Measurements from ENCODE around the gene HP.

Gene HP

DNA sequence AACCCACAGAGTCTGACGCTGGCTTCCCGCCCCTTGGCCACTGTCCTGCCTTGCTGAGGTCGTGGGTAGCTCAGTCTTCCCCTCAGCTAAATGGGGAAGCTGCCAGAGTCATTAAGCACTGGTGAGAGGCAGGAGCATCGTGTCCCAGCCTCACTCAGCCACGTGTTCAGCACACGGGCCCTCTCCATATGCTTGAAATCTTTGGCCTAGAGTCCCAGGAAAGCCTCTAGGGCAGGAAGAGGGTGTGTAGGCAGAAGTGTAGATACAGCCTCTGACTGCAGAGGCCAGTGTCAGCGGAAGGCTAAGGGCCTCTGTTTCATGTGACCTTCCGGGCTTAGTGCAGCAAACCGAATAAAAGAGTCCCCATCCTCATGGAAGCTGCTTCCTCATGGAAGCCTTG is 41.7 kb upstream of the HP start:
- no peak overlapping the region for H3K4me2 ChIP-seq (ENCODE audit: insufficient read depth, low read length, poor library complexity, severe bottlenecking)
- H3K9ac ChIP-seq (ENCODE audit: low read depth, low read length, poor library complexity): no peak overlapping the region
- no peaks in the 10 kb centered on the region for H3K79me1 ChIP-seq (ENCODE audit: low read depth, low read length)
- H2AK5ac ChIP-seq (ENCODE audit: low read depth, low read length): no peak overlapping the region
- H3K36me3 ChIP-seq (replicated peaks in 1 of 2; ENCODE audit: control insufficient read depth in 2 of 2, insufficient read depth in 2 of 2, low read length in 2 of 2): peaks cover 19 to 63% of the 10 kb centered on the region in 2 donors
- no peak overlapping the region for H4K91ac ChIP-seq (ENCODE audit: low read depth, low read length, poor library complexity)
- H4K8ac ChIP-seq (ENCODE audit: low read depth, low read length): no peak overlapping the region
- H3K27me3 ChIP-seq (ENCODE audit: control insufficient read depth in 3 of 3, insufficient read depth in 3 of 3, low read depth in 1 of 3, low read length in 3 of 3): no peaks in the 10 kb centered on the region
- no peaks in the 10 kb centered on the region for H3K9me3 ChIP-seq (replicated peaks in 1 of 2; ENCODE audit: control insufficient read depth in 2 of 2, insufficient read depth in 1 of 2, low read depth in 1 of 2, low read length in 2 of 2)
- H3K14ac ChIP-seq (ENCODE audit: low read length): no peak overlapping the region
- peak overlapping the region in 1 of 2 donors; percentile 4 for H3K4me3 ChIP-seq (ENCODE audit: low read length in 2 of 2)
- no peak overlapping the region for H3K4ac ChIP-seq (ENCODE audit: low read length)
- peak overlapping the region; percentile 2 for H3K23ac ChIP-seq (ENCODE audit: low read depth, low read length, poor library complexity)
- H3K18ac ChIP-seq (ENCODE audit: low read length): no peak overlapping the region
- no peak overlapping the region for H3K27ac ChIP-seq (replicated peaks; ENCODE audit: low read length)
- no CpG with 5 or more reads among the region's 9 CpGs for WGBS, 2 donors (ENCODE audit: extremely low coverage in 2 of 2, insufficient read length in 2 of 2, insufficient replicate concordance in 1 of 2)
- no peak overlapping the region for H2BK120ac ChIP-seq (ENCODE audit: low read depth, low read length)
- DNase-seq (ENCODE audit: low spot score): no peak
- no peak overlapping the region for H2AFZ ChIP-seq (ENCODE audit: low read length)
- no peaks in the 10 kb centered on the region for H3K4me1 ChIP-seq (ENCODE audit: control insufficient read depth in 2 of 2, insufficient read depth in 1 of 2, low read depth in 1 of 2, low read length in 2 of 2)
- no peak overlapping the region for H2BK12ac ChIP-seq (ENCODE audit: low read length)
- no peak overlapping the region for H2BK15ac ChIP-seq (ENCODE audit: low read length)
- no peak overlapping the region for H2BK5ac ChIP-seq (ENCODE audit: low read length)

DNA sequence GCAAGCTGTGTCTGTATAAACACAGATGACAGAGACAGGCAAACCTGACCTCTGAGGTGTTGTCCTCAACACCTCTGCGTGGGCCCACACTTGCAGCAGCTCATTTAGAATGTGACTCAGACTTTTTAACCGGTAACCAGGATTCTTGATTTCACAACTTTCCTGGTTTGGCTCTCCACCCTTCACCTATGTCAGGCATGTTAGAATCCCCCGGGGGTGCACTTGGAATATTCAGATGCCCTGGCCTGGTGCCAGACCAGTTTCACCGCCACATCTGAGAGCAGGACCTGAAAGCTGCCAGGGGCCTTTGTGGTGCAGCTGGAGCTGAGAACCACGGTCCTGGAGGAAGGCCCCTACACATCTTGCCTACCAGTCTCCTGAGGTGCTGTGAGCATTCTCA is 40.9 kb upstream of the HP start:
- Histone ChIP-seq H3K4me1 (ENCODE audit: control insufficient read depth in 2 of 2, insufficient read depth in 1 of 2, low read depth in 1 of 2, low read length in 2 of 2) (no peaks in the 10 kb centered on the region), H4K8ac (ENCODE audit: low read depth, low read length) (no peak overlapping the region), H3K27ac (replicated peaks; ENCODE audit: low read length) (no peak overlapping the region), H2AK5ac (ENCODE audit: low read depth, low read length) (no peak overlapping the region), H4K91ac (ENCODE audit: low read depth, low read length, poor library complexity) (no peak overlapping the region), H3K4ac (ENCODE audit: low read length) (no peak overlapping the region), H3K9ac (ENCODE audit: low read depth, low read length, poor library complexity) (no peak overlapping the region), H3K4me3 (ENCODE audit: low read length in 2 of 2) (no peak overlapping the region), H3K9me3 (replicated peaks in 1 of 2; ENCODE audit: control insufficient read depth in 2 of 2, insufficient read depth in 1 of 2, low read depth in 1 of 2, low read length in 2 of 2) (no peaks in the 10 kb centered on the region), H3K36me3 (replicated peaks in 1 of 2; ENCODE audit: control insufficient read depth in 2 of 2, insufficient read depth in 2 of 2, low read length in 2 of 2) (peaks cover 20 to 69% of the 10 kb centered on the region in 2 donors), H2AFZ (ENCODE audit: low read length) (no peak overlapping the region), H3K14ac (ENCODE audit: low read length) (no peak overlapping the region), H3K27me3 (ENCODE audit: control insufficient read depth in 3 of 3, insufficient read depth in 3 of 3, low read depth in 1 of 3, low read length in 3 of 3) (no peaks in the 10 kb centered on the region), H3K23ac (ENCODE audit: low read depth, low read length, poor library complexity) (no peak overlapping the region), H3K4me2 (ENCODE audit: insufficient read depth, low read length, poor library complexity, severe bottlenecking) (no peak overlapping the region), H3K18ac (ENCODE audit: low read length) (no peak overlapping the region), H2BK120ac (ENCODE audit: low read depth, low read length) (no peak overlapping the region), H3K79me1 (ENCODE audit: low read depth, low read length) (no peaks in the 10 kb centered on the region), H2BK15ac (ENCODE audit: low read length) (no peak overlapping the region), H2BK5ac (ENCODE audit: low read length) (no peak overlapping the region), H2BK12ac (ENCODE audit: low read length) (no peak overlapping the region)
- no peak for DNase-seq (ENCODE audit: low spot score)
- no CpG with 5 or more reads among the region's 5 CpGs for WGBS, 2 donors (ENCODE audit: extremely low coverage in 2 of 2, insufficient read length in 2 of 2, insufficient replicate concordance in 1 of 2)

DNA sequence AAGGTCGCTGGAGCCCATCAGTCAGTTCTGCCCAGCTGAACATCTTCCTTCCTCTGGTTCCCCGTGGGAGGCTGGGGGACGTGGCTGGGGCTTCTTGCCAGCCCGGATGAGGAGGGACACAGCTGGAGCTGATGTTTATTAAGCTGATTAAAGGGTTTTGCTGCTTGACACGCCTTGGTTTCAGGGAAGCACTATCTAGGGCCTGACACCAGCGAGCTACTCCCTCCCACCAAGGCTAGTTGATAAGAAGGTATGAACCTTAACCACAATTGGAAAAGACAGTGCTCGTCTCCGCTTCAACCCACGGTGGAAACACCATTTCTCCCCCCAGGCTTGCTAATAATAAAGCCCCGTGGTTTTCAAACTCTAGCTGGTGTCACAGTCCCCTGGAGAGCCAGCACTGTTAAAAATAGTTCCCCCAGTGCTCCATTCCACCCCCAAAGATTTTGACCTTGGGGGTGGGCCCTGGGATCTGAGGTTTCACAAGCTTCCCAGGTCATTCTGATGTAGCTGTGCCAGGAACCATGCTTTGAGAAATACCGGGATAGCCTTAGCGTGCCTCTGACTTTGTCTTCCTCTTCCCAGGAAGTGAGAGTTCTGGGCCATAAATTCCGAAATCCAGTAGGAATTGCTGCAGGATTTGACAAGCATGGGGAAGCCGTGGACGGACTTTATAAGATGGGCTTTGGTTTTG is 40.3 kb upstream of the HP start:
- Histone ChIP-seq H3K14ac (ENCODE audit: low read length) (no peak overlapping the region), H3K18ac (ENCODE audit: low read length) (no peak overlapping the region), H3K4me2 (ENCODE audit: insufficient read depth, low read length, poor library complexity, severe bottlenecking) (no peak overlapping the region), H3K4ac (ENCODE audit: low read length) (no peak overlapping the region), H3K27me3 (ENCODE audit: control insufficient read depth in 3 of 3, insufficient read depth in 3 of 3, low read depth in 1 of 3, low read length in 3 of 3) (no peaks in the 10 kb centered on the region), H3K4me1 (ENCODE audit: control insufficient read depth in 2 of 2, insufficient read depth in 1 of 2, low read depth in 1 of 2, low read length in 2 of 2) (no peaks in the 10 kb centered on the region), H3K23ac (ENCODE audit: low read depth, low read length, poor library complexity) (no peak overlapping the region), H3K9ac (ENCODE audit: low read depth, low read length, poor library complexity) (no peak overlapping the region), H3K9me3 (replicated peaks in 1 of 2; ENCODE audit: control insufficient read depth in 2 of 2, insufficient read depth in 1 of 2, low read depth in 1 of 2, low read length in 2 of 2) (no peaks in the 10 kb centered on the region), H2BK12ac (ENCODE audit: low read length) (no peak overlapping the region), H3K27ac (replicated peaks; ENCODE audit: low read length) (no peak overlapping the region), H3K36me3 (replicated peaks in 1 of 2; ENCODE audit: control insufficient read depth in 2 of 2, insufficient read depth in 2 of 2, low read length in 2 of 2) (peaks cover 20 to 74% of the 10 kb centered on the region in 2 donors), H4K8ac (ENCODE audit: low read depth, low read length) (no peak overlapping the region), H3K79me1 (ENCODE audit: low read depth, low read length) (no peaks in the 10 kb centered on the region), H2AFZ (ENCODE audit: low read length) (no peak overlapping the region), H2AK5ac (ENCODE audit: low read depth, low read length) (no peak overlapping the region), H3K4me3 (ENCODE audit: low read length in 2 of 2) (no peak overlapping the region), H4K91ac (ENCODE audit: low read depth, low read length, poor library complexity) (no peak overlapping the region), H2BK5ac (ENCODE audit: low read length) (no peak overlapping the region), H2BK15ac (ENCODE audit: low read length) (no peak overlapping the region), H2BK120ac (ENCODE audit: low read depth, low read length) (no peak overlapping the region)
- WGBS, 2 donors (ENCODE audit: extremely low coverage in 2 of 2, insufficient read length in 2 of 2, insufficient replicate concordance in 1 of 2): no CpG with 5 or more reads among the region's 15 CpGs
- no peak for DNase-seq (ENCODE audit: low spot score)

DNA sequence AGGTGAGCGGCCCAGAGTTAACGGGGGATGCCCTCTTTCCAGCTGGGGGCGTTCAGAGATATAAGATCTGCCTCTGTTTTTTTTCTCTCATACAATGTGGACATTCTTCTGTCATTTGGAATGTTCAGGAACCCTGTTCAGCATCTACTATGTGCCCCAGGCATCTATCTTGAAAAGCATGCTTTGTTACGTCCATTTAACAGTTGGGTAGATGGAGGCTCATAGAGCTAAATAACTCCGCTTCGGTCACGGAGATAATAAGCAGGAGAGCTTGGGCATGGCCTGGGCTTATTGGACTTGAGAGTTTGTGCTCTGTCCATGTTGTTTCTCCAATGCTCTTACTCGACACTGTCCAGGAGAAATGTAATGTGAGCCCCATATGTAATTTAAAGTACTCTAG is 39.6 kb upstream of the HP start:
- H3K79me1 ChIP-seq (ENCODE audit: low read depth, low read length): no peaks in the 10 kb centered on the region
- no peak overlapping the region for H3K4me3 ChIP-seq (ENCODE audit: low read length in 2 of 2)
- H3K4me2 ChIP-seq (ENCODE audit: insufficient read depth, low read length, poor library complexity, severe bottlenecking): no peak overlapping the region
- H2BK15ac ChIP-seq (ENCODE audit: low read length): no peak overlapping the region
- peaks cover 22 to 80% of the 10 kb centered on the region in 2 donors for H3K36me3 ChIP-seq (replicated peaks in 1 of 2; ENCODE audit: control insufficient read depth in 2 of 2, insufficient read depth in 2 of 2, low read length in 2 of 2)
- H2BK120ac ChIP-seq (ENCODE audit: low read depth, low read length): no peak overlapping the region
- no peak overlapping the region for H4K91ac ChIP-seq (ENCODE audit: low read depth, low read length, poor library complexity)
- H3K27ac ChIP-seq (replicated peaks; ENCODE audit: low read length): no peak overlapping the region
- WGBS, 2 donors (ENCODE audit: extremely low coverage in 2 of 2, insufficient read length in 2 of 2, insufficient replicate concordance in 1 of 2): no CpG with 5 or more reads among the region's 8 CpGs
- no peak for DNase-seq (ENCODE audit: low spot score)
- H3K9ac ChIP-seq (ENCODE audit: low read depth, low read length, poor library complexity): no peak overlapping the region
- H4K8ac ChIP-seq (ENCODE audit: low read depth, low read length): no peak overlapping the region
- H3K9me3 ChIP-seq (replicated peaks in 1 of 2; ENCODE audit: control insufficient read depth in 2 of 2, insufficient read depth in 1 of 2, low read depth in 1 of 2, low read length in 2 of 2): no peaks in the 10 kb centered on the region
- no peak overlapping the region for H3K18ac ChIP-seq (ENCODE audit: low read length)
- no peaks in the 10 kb centered on the region for H3K27me3 ChIP-seq (ENCODE audit: control insufficient read depth in 3 of 3, insufficient read depth in 3 of 3, low read depth in 1 of 3, low read length in 3 of 3)
- H3K4ac ChIP-seq (ENCODE audit: low read length): no peak overlapping the region
- no peaks in the 10 kb centered on the region for H3K4me1 ChIP-seq (ENCODE audit: control insufficient read depth in 2 of 2, insufficient read depth in 1 of 2, low read depth in 1 of 2, low read length in 2 of 2)
- H2BK5ac ChIP-seq (ENCODE audit: low read length): no peak overlapping the region
- H3K14ac ChIP-seq (ENCODE audit: low read length): no peak overlapping the region
- no peak overlapping the region for H2AK5ac ChIP-seq (ENCODE audit: low read depth, low read length)
- H2AFZ ChIP-seq (ENCODE audit: low read length): no peak overlapping the region
- H3K23ac ChIP-seq (ENCODE audit: low read depth, low read length, poor library complexity): no peak overlapping the region
- no peak overlapping the region for H2BK12ac ChIP-seq (ENCODE audit: low read length)

Data from neuronal stem cell (in vitro differentiated cells).